GM23338 (cell line): ENCODE data around the gene FCRL4. TPM values are rescaled to one million over a fixed set of nuclear protein-coding genes. Genes with fewer than 3 reads are reported as not detected.

Experiments
- ATAC-seq: fragments of 200-7000 bp; cut with Tn5 transposase; 3 replicates; pipeline ENCODE4 v1.9.1; 2020
- DNase-seq: peaks from one replicate; pipeline ENCODE4 v3.0.0-alpha.2; 2015; ENCODE audit warnings: low spot score
- H2AFZ ChIP-seq: fragments of 200-600 bp; sonication (generic); 2 replicates; pipeline ENCODE4 v1.8.0; 2016; ENCODE audit warnings: antibody characterized with exemption, mild to moderate bottlenecking, moderate library complexity
- H3F3A ChIP-seq: fragments of 200-600 bp; sonication (generic); replicated peaks from 2 replicates; pipeline ENCODE4 v1.8.0; 2017; ENCODE audit warnings: antibody characterized with exemption, mixed run types, low read depth
- H3K27ac ChIP-seq: fragments of 200-600 bp; sonication (generic); 2 replicates; pipeline ENCODE4 v1.6.1; 2016; ENCODE audit warnings: low read depth
- H3K27me3 ChIP-seq: fragments of 200-600 bp; sonication (generic); 2 replicates; pipeline ENCODE4 v1.8.0; 2016; ENCODE audit warnings: mild to moderate bottlenecking, mixed run types, moderate library complexity; ENCODE audit not compliant: insufficient read depth
- H3K36me3 ChIP-seq: fragments of 200-600 bp; sonication (generic); 2 replicates; pipeline ENCODE4 v1.8.0; 2016; ENCODE audit warnings: mild to moderate bottlenecking; ENCODE audit not compliant: insufficient read depth
- H3K4me1 ChIP-seq: fragments of 200-600 bp; sonication (generic); 2 replicates; pipeline ENCODE4 v1.8.0; 2016; ENCODE audit warnings: mild to moderate bottlenecking, moderate library complexity; ENCODE audit not compliant: insufficient read depth
- H3K4me2 ChIP-seq: fragments of 200-600 bp; sonication (generic); 2 replicates; pipeline ENCODE4 v1.7.1; 2017; ENCODE audit warnings: mixed run types
- H3K4me3 ChIP-seq: fragments of 200-600 bp; sonication (generic); 2 replicates; pipeline ENCODE4 v1.6.1; 2016; ENCODE audit warnings: mixed run types
- H3K79me2 ChIP-seq: fragments of 200-600 bp; sonication (generic); replicated peaks from 2 replicates; pipeline ENCODE4 v1.8.0; 2017; ENCODE audit warnings: mild to moderate bottlenecking; ENCODE audit not compliant: insufficient read depth
- H3K9me2 ChIP-seq: fragments of 200-600 bp; sonication (generic); 2 replicates; pipeline ENCODE4 v1.8.0; 2017; ENCODE audit not compliant: insufficient read depth
- H4K20me1 ChIP-seq: fragments of 200-600 bp; sonication (generic); replicated peaks from 2 replicates; pipeline ENCODE4 v1.8.0; 2017; ENCODE audit warnings: mild to moderate bottlenecking; ENCODE audit not compliant: insufficient read depth
- H3K27ac Mint-ChIP-seq: 2 replicates; pipeline ENCODE4 v1.8.0; 2020; ENCODE audit warnings: inconsistent platforms, mild to moderate bottlenecking, moderate library complexity, mixed read lengths
- H3K27me3 Mint-ChIP-seq: 3 replicates; pipeline ENCODE4 v1.8.0; 2022; ENCODE audit warnings: low read depth, mild to moderate bottlenecking, moderate library complexity, mixed read lengths, inconsistent platforms; ENCODE audit not compliant: insufficient read depth, poor library complexity
- H3K36me3 Mint-ChIP-seq: 3 replicates; pipeline ENCODE4 v1.8.0; 2021; ENCODE audit warnings: low read depth, mild to moderate bottlenecking, inconsistent platforms, moderate library complexity, mixed read lengths
- H3K4me1 Mint-ChIP-seq: 3 replicates; pipeline ENCODE4 v1.8.0; 2020; ENCODE audit warnings: mild to moderate bottlenecking, inconsistent platforms, mixed read lengths
- H3K4me3 Mint-ChIP-seq: 3 replicates; pipeline ENCODE4 v1.8.0; 2021; ENCODE audit warnings: moderate library complexity, mild to moderate bottlenecking, inconsistent platforms, mixed read lengths
- H3K9me3 Mint-ChIP-seq: 3 replicates; pipeline ENCODE4 v1.8.0; 2020; ENCODE audit warnings: moderate library complexity, mild to moderate bottlenecking, inconsistent platforms, mixed read lengths
- CREB1 ChIP-seq: fragments of 250-450 bp; sonication (Bioruptor Pico); IDR thresholded peaks from 2 replicates; pipeline ENCODE4 v1.5.0; 2020; ENCODE audit warnings: low read depth, mild to moderate bottlenecking, moderate library complexity
- CTCF ChIP-seq, 2 experiments: fragments of 200-600 bp in 1 of 2; sonication (generic) in 1 of 2; conservative IDR thresholded peaks; 2 replicates each; pipeline versions ENCODE4 v1.5.1 to v1.6.1; 2016 to 2017; ENCODE audit warnings: antibody characterized with exemption in 2 of 2, low read depth in 2 of 2, mild to moderate bottlenecking in 2 of 2, moderate library complexity in 1 of 2
- EZH2 ChIP-seq: fragments of 200-600 bp; sonication (generic); IDR thresholded peaks from one replicate; pipeline ENCODE4 v1.8.0; 2017; ENCODE audit warnings: antibody characterized with exemption, mild to moderate bottlenecking, low read depth; ENCODE audit not compliant: unreplicated experiment
- EZH2phosphoT487 ChIP-seq: fragments of 200-600 bp; sonication (generic); IDR thresholded peaks from one replicate; pipeline ENCODE4 v1.8.1; 2018; ENCODE audit warnings: antibody characterized with exemption; ENCODE audit not compliant: unreplicated experiment
- JUNB ChIP-seq: IDR thresholded peaks from one replicate; pipeline ENCODE4 v1.6.1; 2016; ENCODE audit warnings: antibody characterized with exemption; ENCODE audit not compliant: unreplicated experiment
- NANOG ChIP-seq: IDR thresholded peaks from 2 replicates; pipeline ENCODE4 v1.6.1; 2016; ENCODE audit warnings: antibody characterized with exemption, borderline replicate concordance
- POLR2AphosphoS5 ChIP-seq: IDR thresholded peaks from 2 replicates; pipeline ENCODE4 v1.6.1; 2016; ENCODE audit warnings: antibody characterized with exemption, low read depth
- REST ChIP-seq: IDR thresholded peaks from one replicate; pipeline ENCODE4 v1.6.1; 2018; ENCODE audit warnings: antibody characterized with exemption; ENCODE audit not compliant: unreplicated experiment
- polyA plus RNA-seq: library from polyadenylated mRNA; unstranded; fragments of >200 nt; fragmentation: Nextera tagmentation; extraction: Ambion mirVana; gene quantifications from 2 replicates; pipeline ENCODE4 v1.2.1, GENCODE V29; 2016
- total RNA-seq: library from RNA; depleted of rRNA; stranded (reverse); fragments of >200 nt; shearing (Covaris generic); gene quantifications from 2 replicates; pipeline ENCODE4 v1.2.3, GENCODE V29; 2014

The FCRL4 gene
- total and polyA plus RNA-seq, 2 experiments from 2014 or later = not detected

DNA sequence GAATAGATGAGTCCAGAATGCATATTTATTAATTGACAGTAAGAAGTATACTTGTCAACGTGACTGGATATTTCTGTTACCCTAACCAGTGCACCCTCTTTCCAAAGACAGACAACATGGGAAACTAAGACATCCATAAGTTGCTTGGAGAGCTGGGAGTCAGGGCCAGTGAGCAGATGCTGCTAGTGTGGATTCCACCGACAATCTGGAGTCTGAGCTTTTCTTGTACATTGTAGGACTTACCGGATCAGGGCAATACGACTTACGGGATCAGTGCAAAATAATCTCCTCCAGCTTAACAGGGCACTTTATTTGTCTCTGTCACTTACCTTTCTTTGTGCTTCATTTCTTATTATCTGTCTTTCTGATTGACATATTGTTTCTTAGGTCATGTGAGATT is 24.6 kb upstream of the FCRL4 start:
- Mint-ChIP-seq H3K36me3 (no peaks in the 10 kb centered on the region), H3K4me1 (no peaks in the 10 kb centered on the region; the same call in 2 of the 3 replicates), H3K9me3 (no peaks in the 10 kb centered on the region), H3K27ac (no peak overlapping the region), H3K4me3 (no peak overlapping the region), H3K27me3 (no peaks in the 10 kb centered on the region)
- Histone ChIP-seq H3F3A (no peaks in the 10 kb centered on the region), H3K27ac (no peak overlapping the region), H3K4me1 (no peaks in the 10 kb centered on the region), H3K36me3 (no peaks in the 10 kb centered on the region), H2AFZ (no peak overlapping the region), H4K20me1 (no peaks in the 10 kb centered on the region), H3K4me3 (no peak overlapping the region), H3K4me2 (no peak overlapping the region), H3K79me2 (no peaks in the 10 kb centered on the region), H3K27me3 (no peaks in the 10 kb centered on the region), H3K9me2 (peaks cover 8% of the 10 kb centered on the region; the same call in 1 of the 2 replicates)
- TF ChIP-seq CREB1 (CRISPR knock-in tag) = no peak
- no peak for TF ChIP-seq POLR2AphosphoS5
- no peak for TF ChIP-seq NANOG
- no peak for TF ChIP-seq REST
- no peak for TF ChIP-seq EZH2phosphoT487
- no peak for TF ChIP-seq CTCF (conservative IDR thresholded peaks at IDR 0.05; ENCODE audit: low read depth in 2 of 2)
- DNase-seq = no peak
- ATAC-seq = no peak

DNA sequence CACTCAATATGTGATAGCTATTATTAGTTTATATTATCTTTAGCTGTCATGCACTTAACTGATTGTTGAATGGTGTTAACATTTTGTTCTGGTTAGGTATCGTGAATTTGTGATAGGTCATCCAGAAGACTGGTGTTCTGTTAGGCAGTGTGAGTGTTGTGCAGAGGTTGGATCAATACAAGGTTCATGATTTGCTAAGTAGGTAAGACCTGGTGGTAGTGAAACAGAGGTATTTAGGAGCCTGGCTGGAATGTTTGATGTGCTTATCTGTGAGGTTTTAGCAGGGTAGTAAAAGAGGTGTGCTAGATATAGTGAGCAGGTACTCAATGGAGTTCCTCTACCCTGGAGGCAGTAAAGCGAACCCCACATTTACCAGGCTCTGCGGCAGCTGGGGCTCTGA is 20.3 kb upstream of the FCRL4 start:
- no peaks in the 10 kb centered on the region for H3K4me1 ChIP-seq
- TF ChIP-seq EZH2phosphoT487 = no peak
- no peak for TF ChIP-seq JUNB
- TF ChIP-seq EZH2 = no peak
- no peak for TF ChIP-seq NANOG
- TF ChIP-seq POLR2AphosphoS5 = no peak
- Mint-ChIP-seq H3K36me3 (no peaks in the 10 kb centered on the region), H3K27me3 (no peaks in the 10 kb centered on the region), H3K4me1 (no peaks in the 10 kb centered on the region), H3K9me3 (no peaks in the 10 kb centered on the region), H3K27ac (no peak overlapping the region), H3K4me3 (no peak overlapping the region)
- H3F3A ChIP-seq = no peaks in the 10 kb centered on the region
- no peaks in the 10 kb centered on the region for H3K27me3 ChIP-seq
- no peak overlapping the region for H3K27ac ChIP-seq
- H3K79me2 ChIP-seq = no peaks in the 10 kb centered on the region
- no peak overlapping the region for H3K4me2 ChIP-seq
- no peaks in the 10 kb centered on the region for H3K9me2 ChIP-seq
- DNase-seq = no peak
- H3K36me3 ChIP-seq = no peaks in the 10 kb centered on the region
- no peak for ATAC-seq
- H4K20me1 ChIP-seq = no peaks in the 10 kb centered on the region
- H3K4me3 ChIP-seq = no peak overlapping the region
- no peak overlapping the region; the same call in 1 of the 2 replicates for H2AFZ ChIP-seq
